SKM-1 treated with dmso at 0.1 percent for 144 hours (cell line): ENCODE measurements around the gene NGFR.
"Not testable (repeated sequence)": the region's sequence is repeated elsewhere in the genome, so short reads cannot be mapped to it uniquely, and the experiment has no call there.

Experiments used
- DNase-seq: peaks from one replicate; lab custom pipeline; 2025; ENCODE audit not compliant: unreplicated experiment; lab: John Stamatoyannopoulos, UW

Gene NGFR

DNA sequence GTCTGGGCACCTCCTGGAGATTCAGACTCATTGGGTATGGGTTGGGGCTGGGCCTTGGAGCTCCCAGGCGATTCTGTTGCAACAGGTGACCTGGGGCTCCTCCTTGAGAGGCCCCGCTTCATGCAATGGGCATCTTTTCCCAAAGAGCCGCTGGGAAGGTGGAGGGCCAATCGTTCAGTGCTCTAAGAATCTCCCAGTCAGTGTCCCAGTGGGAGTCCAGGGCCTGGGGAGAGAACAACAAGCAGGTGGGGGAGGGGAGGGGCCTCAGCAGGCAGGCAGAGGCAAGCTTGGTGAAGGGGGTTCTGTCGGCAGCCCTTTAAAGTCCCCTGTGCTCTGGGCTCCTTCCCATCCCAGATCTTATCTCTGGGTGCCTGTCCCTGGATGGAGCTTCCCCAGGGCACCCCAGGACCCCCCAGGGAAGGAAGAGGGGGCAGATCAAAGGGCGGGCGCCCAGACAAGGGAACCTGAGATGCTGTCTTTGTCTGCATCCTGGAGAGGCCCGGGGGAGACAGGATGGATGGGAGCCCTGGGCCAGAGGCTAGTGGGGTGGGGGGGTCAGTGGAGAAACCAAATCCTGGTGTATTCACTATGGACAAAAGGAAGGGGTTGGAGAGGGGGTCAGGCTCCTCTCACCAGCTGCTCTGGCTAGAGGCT lies 50.0 kb downstream of the NGFR start:
- no peak for DNase-seq

GRCh38 chr17:49545806-49546545 lies 50.9 kb downstream of the NGFR start:
- no peak for DNase-seq

GRCh38 chr17:49546546-49547535 lies 51.7 kb downstream of the NGFR start:
- no peak for DNase-seq

- DNase-seq: no peak
Measured at GRCh38 chr17:49547566-49547965, 52.5 kb downstream of the NGFR start.

- DNase-seq: no peak
Measured at GRCh38 chr17:49548051-49548505, 53.0 kb downstream of the NGFR start.

GRCh38 chr17:49548506-49549310 lies 53.6 kb downstream of the NGFR start:
- DNase-seq: peak; percentile 14

GRCh38 chr17:49549311-49549605 lies 54.2 kb downstream of the NGFR start:
- DNase-seq: no peak

DNA sequence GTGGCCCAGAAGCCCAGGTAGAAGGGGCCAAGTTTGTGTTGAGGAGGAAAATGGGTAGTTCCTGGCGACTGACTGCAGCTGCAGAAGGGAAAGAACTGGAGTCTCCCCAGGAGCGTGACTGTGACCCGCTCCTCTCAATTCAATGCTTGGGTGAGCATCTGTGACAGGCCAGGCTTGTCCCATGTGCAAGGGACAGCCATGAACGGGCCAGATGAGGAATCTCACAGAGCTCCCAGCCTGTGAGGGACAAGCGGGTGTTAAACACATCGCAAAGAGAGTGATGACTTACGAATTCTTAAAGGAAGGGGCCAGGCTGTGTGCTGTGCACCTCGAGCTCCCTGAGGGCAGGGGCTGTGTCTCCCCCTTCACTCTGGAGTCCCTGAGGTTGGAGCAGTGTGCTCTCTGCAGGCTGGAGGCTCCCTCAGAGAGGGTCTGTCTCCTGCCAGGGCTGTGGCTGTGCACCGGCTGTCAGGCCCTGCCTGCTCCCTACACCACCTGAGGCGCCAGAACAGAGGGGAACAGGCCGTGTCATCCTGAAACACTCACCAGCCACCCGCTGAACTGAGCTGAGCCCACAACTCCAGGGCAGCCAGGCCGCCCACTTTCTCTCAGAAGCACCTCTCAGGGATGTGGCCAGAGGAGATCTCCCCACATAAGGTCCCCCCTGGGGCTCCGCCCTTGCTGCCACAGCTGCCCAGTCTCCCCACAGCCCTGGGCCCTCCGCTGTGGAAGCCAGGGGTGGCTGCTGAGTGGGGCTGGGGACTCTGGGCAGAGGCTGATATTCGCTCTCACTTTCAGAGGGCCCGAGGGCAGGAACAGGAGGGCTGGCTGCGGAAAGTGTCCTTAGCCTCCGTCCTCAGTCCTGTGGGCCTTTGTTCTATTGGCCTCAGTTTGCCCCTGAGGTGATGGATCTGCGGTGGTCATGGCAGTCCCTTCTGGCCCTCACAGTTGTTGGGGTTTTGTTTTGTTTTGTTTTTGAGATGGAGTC lies 54.9 kb downstream of the NGFR start:
- no peak for DNase-seq

- not testable (repeated sequence) for DNase-seq
Measured at GRCh38 chr17:49550764-49551163, 55.7 kb downstream of the NGFR start.

GRCh38 chr17:49551221-49552069 lies 56.4 kb downstream of the NGFR start:
- no peak for DNase-seq

GRCh38 chr17:49552070-49552751 lies 57.1 kb downstream of the NGFR start:
- DNase-seq: no peak

DNA sequence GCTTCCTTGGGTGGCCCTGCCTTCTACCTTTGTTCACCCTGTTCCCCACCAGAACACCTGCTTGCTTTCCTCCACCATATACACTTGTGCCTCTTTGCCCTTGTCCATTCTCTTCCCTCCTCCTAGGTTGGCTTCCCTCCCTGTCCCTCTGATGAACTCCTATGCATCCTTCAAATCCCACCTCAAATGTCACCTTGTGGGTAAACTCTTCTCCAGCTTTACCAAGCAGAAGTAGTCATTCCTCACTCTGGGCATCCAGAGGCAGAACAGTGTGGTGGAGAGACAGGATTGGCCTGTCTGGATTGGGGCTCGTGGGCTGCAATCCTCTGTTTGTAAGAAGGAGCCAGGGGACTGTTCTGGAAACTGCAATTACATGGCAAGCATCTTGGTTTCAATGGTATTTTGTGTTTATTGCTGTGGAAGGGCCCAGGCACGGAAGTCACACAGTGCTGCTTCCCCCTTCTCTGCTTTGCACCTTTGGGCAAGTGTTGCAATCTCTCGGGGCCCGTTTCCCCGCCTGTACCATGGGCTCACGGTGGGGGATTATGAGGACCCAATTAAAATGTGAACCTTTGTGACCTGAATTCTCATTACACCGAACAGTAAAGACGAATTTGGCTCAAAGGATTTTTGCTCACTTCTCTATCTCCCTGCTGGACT lies 58.7 kb downstream of the NGFR start:
- peak; percentile 38 for DNase-seq

DNA sequence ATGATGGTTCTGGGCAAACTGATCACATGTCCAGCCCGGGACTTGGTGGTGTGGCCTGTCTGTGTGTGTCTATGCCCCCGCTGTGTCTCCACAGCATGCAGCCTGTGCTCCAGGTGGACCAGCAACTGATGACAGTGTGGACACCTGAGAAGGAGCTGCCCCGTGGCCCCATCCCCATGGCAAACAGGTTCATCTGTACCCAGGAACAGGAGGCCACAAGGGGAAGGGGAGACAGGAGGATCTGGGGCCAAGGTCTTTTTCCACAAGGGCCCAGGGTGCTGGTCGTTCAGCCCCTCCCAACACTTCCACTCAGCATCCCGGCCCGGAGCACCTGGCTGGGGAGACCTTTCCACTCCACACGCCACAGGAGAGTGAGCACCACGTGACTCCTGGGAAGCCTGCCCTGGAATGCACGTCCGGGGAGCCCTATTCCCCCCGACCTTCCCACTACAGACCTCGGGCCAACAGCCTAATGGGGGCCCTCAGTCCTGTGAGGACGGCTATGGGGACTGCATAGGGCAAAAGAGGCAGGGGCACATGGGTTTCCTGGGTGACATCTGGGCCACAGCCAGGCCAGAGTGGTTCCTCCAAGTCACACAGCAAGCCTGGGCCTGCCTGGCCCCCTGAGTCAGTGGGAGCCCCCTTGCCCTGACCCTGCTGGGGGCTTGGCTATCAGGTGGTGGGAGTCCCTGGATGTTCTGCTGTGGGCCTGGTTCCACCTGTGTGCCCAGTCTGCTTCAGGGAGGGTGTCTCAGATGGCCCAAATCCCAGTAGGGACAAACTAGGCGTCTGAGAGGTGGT lies 59.8 kb downstream of the NGFR start:
- DNase-seq: no peak

GRCh38 chr17:49555495-49556222 lies 60.6 kb downstream of the NGFR start:
- no peak for DNase-seq

DNA sequence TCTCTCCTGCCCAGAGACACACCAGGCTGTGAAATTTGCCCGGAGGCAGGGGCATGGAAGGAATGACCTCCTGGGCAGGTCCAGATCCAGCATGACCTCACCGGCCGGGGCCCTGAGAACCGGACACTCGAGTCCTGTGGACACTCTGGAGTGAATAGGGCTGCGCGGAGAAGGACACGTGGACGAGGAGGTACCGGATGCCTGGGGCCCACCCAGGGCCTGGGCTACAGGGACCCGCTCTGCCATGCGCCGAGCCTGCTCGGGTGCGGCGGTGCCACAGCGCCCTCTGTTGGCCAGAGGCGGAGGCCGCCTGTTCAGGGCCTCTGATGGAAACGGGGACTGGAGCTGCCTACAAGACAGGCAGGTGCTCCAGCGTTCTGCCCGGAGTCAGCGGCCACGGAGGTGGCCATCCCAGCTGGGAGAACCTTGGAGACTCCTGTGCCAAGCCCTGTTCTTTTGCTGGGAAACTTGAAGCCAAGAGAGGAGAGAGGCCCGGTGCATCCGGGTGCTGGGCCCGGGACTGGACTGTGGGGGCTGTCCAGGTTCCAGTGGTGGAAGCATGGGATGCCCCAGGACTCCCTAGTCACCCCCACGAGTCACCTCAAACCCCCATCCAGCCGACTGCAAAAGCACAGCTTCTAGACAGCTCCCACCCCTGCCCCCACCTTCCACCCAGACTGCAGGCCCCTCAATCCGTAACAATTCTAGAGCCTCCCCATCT lies 61.3 kb downstream of the NGFR start:
- DNase-seq: peak; percentile 51
